ENCODE measurements around the gene NEK10. TPM values are rescaled to one million over a fixed set of nuclear protein-coding genes. Genes with fewer than 3 reads are reported as not detected.

The NEK10 gene
- total and polyA plus RNA-seq, 2 of the 13 experiments (the other 11 are each of a cell fraction or from before 2014, with no cell fraction given) = 2.8 to 14.2 TPM

DNA sequence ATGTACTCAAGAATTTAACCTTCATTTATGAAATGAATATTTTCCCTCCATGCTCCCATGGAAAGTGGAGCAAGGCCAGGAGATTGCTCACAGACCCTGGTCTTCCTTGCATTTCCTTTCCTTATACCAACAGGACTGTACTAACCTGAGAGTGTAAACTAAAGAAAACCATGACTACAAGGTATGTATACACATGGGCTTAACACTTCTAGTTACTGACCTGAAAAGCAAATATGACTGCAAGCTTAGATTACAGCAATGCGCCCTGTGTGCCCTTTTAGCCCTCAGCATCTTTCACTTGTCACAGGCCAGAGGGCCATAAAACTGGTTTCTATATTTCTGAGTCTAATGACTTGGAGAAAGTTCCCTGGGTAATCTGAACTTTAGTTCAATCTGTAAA, 52.1 kb downstream of the NEK10 start (continued):
- TF ChIP-seq ZNF12 (CRISPR knock-in tag; IDR thresholded peaks at IDR 0.05) (peak; percentile 75), ZNF382 (CRISPR knock-in tag; IDR thresholded peaks at IDR 0.05; ENCODE audit: borderline replicate concordance) (no peak), SMYD3 (CRISPR knock-in tag; IDR thresholded peaks at IDR 0.05) (no peak), HNRNPLL (IDR thresholded peaks at IDR 0.05; ENCODE audit: low read depth, low read length, poor library complexity, severe bottlenecking) (no peak), ZNF260 (CRISPR knock-in tag; IDR thresholded peaks at IDR 0.05; ENCODE audit: borderline replicate concordance, low read depth) (no peak), ERF (CRISPR knock-in tag; IDR thresholded peaks at IDR 0.05) (0 out of 2 replicates have a peak, but pooled peaks have one; percentile 39), PHF21A (CRISPR knock-in tag; IDR thresholded peaks at IDR 0.05) (0 out of 2 replicates have a peak, but pooled peaks have one; percentile 19), RELA (CRISPR knock-in tag; IDR thresholded peaks at IDR 0.05) (no peak), BCL6 (CRISPR knock-in tag; IDR thresholded peaks at IDR 0.05) (peak; percentile 95), HMG20B (CRISPR knock-in tag; conservative IDR thresholded peaks at IDR 0.05) (0 out of 2 replicates have a peak, but pooled peaks have one; percentile 54), MLLT10 (CRISPR knock-in tag; IDR thresholded peaks at IDR 0.05) (no peak)
- TF ChIP-seq, protein P1, sequence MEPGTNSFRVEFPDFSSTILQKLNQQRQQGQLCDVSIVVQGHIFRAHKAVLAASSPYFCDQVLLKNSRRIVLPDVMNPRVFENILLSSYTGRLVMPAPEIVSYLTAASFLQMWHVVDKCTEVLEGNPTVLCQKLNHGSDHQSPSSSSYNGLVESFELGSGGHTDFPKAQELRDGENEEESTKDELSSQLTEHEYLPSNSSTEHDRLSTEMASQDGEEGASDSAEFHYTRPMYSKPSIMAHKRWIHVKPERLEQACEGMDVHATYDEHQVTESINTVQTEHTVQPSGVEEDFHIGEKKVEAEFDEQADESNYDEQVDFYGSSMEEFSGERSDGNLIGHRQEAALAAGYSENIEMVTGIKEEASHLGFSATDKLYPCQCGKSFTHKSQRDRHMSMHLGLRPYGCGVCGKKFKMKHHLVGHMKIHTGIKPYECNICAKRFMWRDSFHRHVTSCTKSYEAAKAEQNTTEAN (CRISPR knock-in tag; conservative IDR thresholded peaks at IDR 0.05) = no peak
- TF ChIP-seq, protein P2, sequence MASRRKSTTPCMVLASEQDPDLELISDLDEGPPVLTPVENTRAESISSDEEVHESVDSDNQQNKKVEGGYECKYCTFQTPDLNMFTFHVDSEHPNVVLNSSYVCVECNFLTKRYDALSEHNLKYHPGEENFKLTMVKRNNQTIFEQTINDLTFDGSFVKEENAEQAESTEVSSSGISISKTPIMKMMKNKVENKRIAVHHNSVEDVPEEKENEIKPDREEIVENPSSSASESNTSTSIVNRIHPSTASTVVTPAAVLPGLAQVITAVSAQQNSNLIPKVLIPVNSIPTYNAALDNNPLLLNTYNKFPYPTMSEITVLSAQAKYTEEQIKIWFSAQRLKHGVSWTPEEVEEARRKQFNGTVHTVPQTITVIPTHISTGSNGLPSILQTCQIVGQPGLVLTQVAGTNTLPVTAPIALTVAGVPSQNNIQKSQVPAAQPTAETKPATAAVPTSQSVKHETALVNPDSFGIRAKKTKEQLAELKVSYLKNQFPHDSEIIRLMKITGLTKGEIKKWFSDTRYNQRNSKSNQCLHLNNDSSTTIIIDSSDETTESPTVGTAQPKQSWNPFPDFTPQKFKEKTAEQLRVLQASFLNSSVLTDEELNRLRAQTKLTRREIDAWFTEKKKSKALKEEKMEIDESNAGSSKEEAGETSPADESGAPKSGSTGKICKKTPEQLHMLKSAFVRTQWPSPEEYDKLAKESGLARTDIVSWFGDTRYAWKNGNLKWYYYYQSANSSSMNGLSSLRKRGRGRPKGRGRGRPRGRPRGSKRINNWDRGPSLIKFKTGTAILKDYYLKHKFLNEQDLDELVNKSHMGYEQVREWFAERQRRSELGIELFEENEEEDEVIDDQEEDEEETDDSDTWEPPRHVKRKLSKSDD (CRISPR knock-in tag; IDR thresholded peaks at IDR 0.05; ENCODE audit: low read depth) = peak; percentile 56; the same call in 1 of the 2 replicates
- TF ChIP-seq, protein P3, sequence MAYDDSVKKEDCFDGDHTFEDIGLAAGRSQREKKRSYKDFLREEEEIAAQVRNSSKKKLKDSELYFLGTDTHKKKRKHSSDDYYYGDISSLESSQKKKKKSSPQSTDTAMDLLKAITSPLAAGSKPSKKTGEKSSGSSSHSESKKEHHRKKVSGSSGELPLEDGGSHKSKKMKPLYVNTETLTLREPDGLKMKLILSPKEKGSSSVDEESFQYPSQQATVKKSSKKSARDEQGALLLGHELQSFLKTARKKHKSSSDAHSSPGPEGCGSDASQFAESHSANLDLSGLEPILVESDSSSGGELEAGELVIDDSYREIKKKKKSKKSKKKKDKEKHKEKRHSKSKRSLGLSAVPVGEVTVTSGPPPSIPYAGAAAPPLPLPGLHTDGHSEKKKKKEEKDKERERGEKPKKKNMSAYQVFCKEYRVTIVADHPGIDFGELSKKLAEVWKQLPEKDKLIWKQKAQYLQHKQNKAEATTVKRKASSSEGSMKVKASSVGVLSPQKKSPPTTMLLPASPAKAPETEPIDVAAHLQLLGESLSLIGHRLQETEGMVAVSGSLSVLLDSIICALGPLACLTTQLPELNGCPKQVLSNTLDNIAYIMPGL (CRISPR knock-in tag; IDR thresholded peaks at IDR 0.05; ENCODE audit: borderline replicate concordance in 1 of 2, low read depth in 1 of 2) = 0 out of 4 replicates have a peak, but pooled peaks of 1 of the 2 experiments have one; percentile 33
- TF ChIP-seq, protein P4, sequence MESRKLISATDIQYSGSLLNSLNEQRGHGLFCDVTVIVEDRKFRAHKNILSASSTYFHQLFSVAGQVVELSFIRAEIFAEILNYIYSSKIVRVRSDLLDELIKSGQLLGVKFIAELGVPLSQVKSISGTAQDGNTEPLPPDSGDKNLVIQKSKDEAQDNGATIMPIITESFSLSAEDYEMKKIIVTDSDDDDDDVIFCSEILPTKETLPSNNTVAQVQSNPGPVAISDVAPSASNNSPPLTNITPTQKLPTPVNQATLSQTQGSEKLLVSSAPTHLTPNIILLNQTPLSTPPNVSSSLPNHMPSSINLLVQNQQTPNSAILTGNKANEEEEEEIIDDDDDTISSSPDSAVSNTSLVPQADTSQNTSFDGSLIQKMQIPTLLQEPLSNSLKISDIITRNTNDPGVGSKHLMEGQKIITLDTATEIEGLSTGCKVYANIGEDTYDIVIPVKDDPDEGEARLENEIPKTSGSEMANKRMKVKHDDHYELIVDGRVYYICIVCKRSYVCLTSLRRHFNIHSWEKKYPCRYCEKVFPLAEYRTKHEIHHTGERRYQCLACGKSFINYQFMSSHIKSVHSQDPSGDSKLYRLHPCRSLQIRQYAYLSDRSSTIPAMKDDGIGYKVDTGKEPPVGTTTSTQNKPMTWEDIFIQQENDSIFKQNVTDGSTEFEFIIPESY (CRISPR knock-in tag; IDR thresholded peaks at IDR 0.05) = no peak
- TF ChIP-seq, protein P5, sequence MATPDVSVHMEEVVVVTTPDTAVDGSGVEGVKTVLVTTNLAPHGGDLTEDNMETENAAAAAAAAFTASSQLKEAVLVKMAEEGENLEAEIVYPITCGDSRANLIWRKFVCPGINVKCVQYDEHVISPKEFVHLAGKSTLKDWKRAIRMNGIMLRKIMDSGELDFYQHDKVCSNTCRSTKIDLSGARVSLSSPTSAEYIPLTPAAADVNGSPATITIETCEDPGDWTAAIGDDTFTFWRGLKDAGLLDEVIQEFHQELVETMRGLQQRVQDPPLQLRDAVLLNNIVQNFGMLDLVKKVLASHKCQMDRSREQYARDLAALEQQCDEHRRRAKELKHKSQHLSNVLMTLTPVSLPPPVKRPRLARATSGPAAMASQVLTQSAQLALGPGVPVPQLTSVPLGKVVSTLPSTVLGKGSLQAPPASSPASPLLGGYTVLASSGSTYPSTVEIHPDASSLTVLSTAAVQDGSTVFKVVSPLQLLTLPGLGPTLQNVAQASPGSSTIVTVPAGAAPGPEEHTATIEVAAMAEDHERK (CRISPR knock-in tag; IDR thresholded peaks at IDR 0.05; ENCODE audit: low read depth) = no peak

Data from HepG2 (cell line).